ENCODE data around the gene CCDC137.

Gene CCDC137

GRCh38 chr17:81640011-81640410 is 26.5 kb upstream of the CCDC137 start:
- no peaks in the 10 kb centered on the region for H3K27me3 ChIP-seq (ENCODE audit: insufficient read depth, low read length)
- no peak overlapping the region for H3K27ac ChIP-seq (ENCODE audit: low read length)
- no peak overlapping the region for H3K9ac ChIP-seq (ENCODE audit: low read depth, low read length)
- H3K4me1 ChIP-seq (ENCODE audit: insufficient read depth, low read length): no peaks in the 10 kb centered on the region
- no peaks in the 10 kb centered on the region for H3K9me3 ChIP-seq (ENCODE audit: insufficient read depth, low read depth, low read length)
- H3K36me3 ChIP-seq (ENCODE audit: insufficient read depth, low read depth, low read length): no peaks in the 10 kb centered on the region
- H3K4me3 ChIP-seq (ENCODE audit: low read length): no peak overlapping the region

GRCh38 chr17:81641825-81642489 is 24.6 kb upstream of the CCDC137 start:
- Histone ChIP-seq H3K9ac (ENCODE audit: low read depth, low read length) (no peak overlapping the region), H3K27me3 (ENCODE audit: insufficient read depth, low read length) (peaks cover 4% of the 10 kb centered on the region), H3K36me3 (ENCODE audit: insufficient read depth, low read depth, low read length) (no peaks in the 10 kb centered on the region), H3K9me3 (ENCODE audit: insufficient read depth, low read depth, low read length) (no peaks in the 10 kb centered on the region), H3K4me1 (ENCODE audit: insufficient read depth, low read length) (no peaks in the 10 kb centered on the region), H3K27ac (ENCODE audit: low read length) (no peak overlapping the region), H3K4me3 (ENCODE audit: low read length) (no peak overlapping the region)

- Histone ChIP-seq H3K4me1 (ENCODE audit: insufficient read depth, low read length) (no peaks in the 10 kb centered on the region), H3K27me3 (ENCODE audit: insufficient read depth, low read length) (peaks cover 29% of the 10 kb centered on the region), H3K9ac (ENCODE audit: low read depth, low read length) (no peak overlapping the region), H3K9me3 (ENCODE audit: insufficient read depth, low read depth, low read length) (no peaks in the 10 kb centered on the region), H3K36me3 (ENCODE audit: insufficient read depth, low read depth, low read length) (no peaks in the 10 kb centered on the region), H3K4me3 (ENCODE audit: low read length) (no peak overlapping the region), H3K27ac (ENCODE audit: low read length) (no peak overlapping the region)
These were observed 22.0 kb upstream of the CCDC137 start for GRCh38 chr17:81644496-81644895.

- no peak overlapping the region for H3K27ac ChIP-seq (ENCODE audit: low read length)
- no peaks in the 10 kb centered on the region for H3K36me3 ChIP-seq (ENCODE audit: insufficient read depth, low read depth, low read length)
- no peak overlapping the region for H3K4me3 ChIP-seq (ENCODE audit: low read length)
- H3K9me3 ChIP-seq (ENCODE audit: insufficient read depth, low read depth, low read length): no peaks in the 10 kb centered on the region
- peaks cover 37% of the 10 kb centered on the region for H3K27me3 ChIP-seq (ENCODE audit: insufficient read depth, low read length)
- H3K4me1 ChIP-seq (ENCODE audit: insufficient read depth, low read length): no peaks in the 10 kb centered on the region
- H3K9ac ChIP-seq (ENCODE audit: low read depth, low read length): no peak overlapping the region
These were observed 21.3 kb upstream of the CCDC137 start for GRCh38 chr17:81644976-81645952.

GRCh38 chr17:81646869-81647600 is 19.5 kb upstream of the CCDC137 start:
- Histone ChIP-seq H3K9me3 (ENCODE audit: insufficient read depth, low read depth, low read length) (no peaks in the 10 kb centered on the region), H3K4me1 (ENCODE audit: insufficient read depth, low read length) (no peaks in the 10 kb centered on the region), H3K27ac (ENCODE audit: low read length) (no peak overlapping the region), H3K4me3 (ENCODE audit: low read length) (no peak overlapping the region), H3K36me3 (ENCODE audit: insufficient read depth, low read depth, low read length) (no peaks in the 10 kb centered on the region), H3K27me3 (ENCODE audit: insufficient read depth, low read length) (peaks cover 37% of the 10 kb centered on the region), H3K9ac (ENCODE audit: low read depth, low read length) (no peak overlapping the region)

- no peaks in the 10 kb centered on the region for H3K4me1 ChIP-seq (ENCODE audit: insufficient read depth, low read length)
- no peaks in the 10 kb centered on the region for H3K36me3 ChIP-seq (ENCODE audit: insufficient read depth, low read depth, low read length)
- H3K4me3 ChIP-seq (ENCODE audit: low read length): peak overlapping the region; percentile 47
- H3K9ac ChIP-seq (ENCODE audit: low read depth, low read length): no peak overlapping the region
- peaks cover 37% of the 10 kb centered on the region for H3K27me3 ChIP-seq (ENCODE audit: insufficient read depth, low read length)
- no peak overlapping the region for H3K27ac ChIP-seq (ENCODE audit: low read length)
- no peaks in the 10 kb centered on the region for H3K9me3 ChIP-seq (ENCODE audit: insufficient read depth, low read depth, low read length)
These were observed 18.9 kb upstream of the CCDC137 start for GRCh38 chr17:81647640-81648012.

- H3K9ac ChIP-seq (ENCODE audit: low read depth, low read length): no peak overlapping the region
These were observed 18.4 kb upstream of the CCDC137 start for GRCh38 chr17:81648013-81648706.

GRCh38 chr17:81648707-81649085 is 17.8 kb upstream of the CCDC137 start:
- no peak overlapping the region for H3K9ac ChIP-seq (ENCODE audit: low read depth, low read length)
- H3K36me3 ChIP-seq (ENCODE audit: insufficient read depth, low read depth, low read length): no peaks in the 10 kb centered on the region
- H3K4me3 ChIP-seq (ENCODE audit: low read length): peak overlapping the region; percentile 63; the same call in 1 of the 2 replicates

More at GRCh38 chr17:81648013-81648706, 18.4 kb upstream of the CCDC137 start:
- Histone ChIP-seq H3K27me3 (ENCODE audit: insufficient read depth, low read length) (peaks cover 37% of the 10 kb centered on the region), H3K4me1 (ENCODE audit: insufficient read depth, low read length) (peaks cover 2% of the 10 kb centered on the region; the same call in 1 of the 2 replicates), H3K36me3 (ENCODE audit: insufficient read depth, low read depth, low read length) (no peaks in the 10 kb centered on the region), H3K4me3 (ENCODE audit: low read length) (peak overlapping the region; percentile 63; the same call in 1 of the 2 replicates), H3K9me3 (ENCODE audit: insufficient read depth, low read depth, low read length) (no peaks in the 10 kb centered on the region), H3K27ac (ENCODE audit: low read length) (no peak overlapping the region)

GRCh38 chr17:81650951-81651350 is 15.6 kb upstream of the CCDC137 start:
- H3K27me3 ChIP-seq (ENCODE audit: insufficient read depth, low read length): peaks cover 37% of the 10 kb centered on the region
- H3K9ac ChIP-seq (ENCODE audit: low read depth, low read length): no peak overlapping the region
- H3K27ac ChIP-seq (ENCODE audit: low read length): no peak overlapping the region
- H3K36me3 ChIP-seq (ENCODE audit: insufficient read depth, low read depth, low read length): no peaks in the 10 kb centered on the region
- peaks cover 7% of the 10 kb centered on the region; the same call in 1 of the 2 replicates for H3K4me1 ChIP-seq (ENCODE audit: insufficient read depth, low read length)
- H3K9me3 ChIP-seq (ENCODE audit: insufficient read depth, low read depth, low read length): no peaks in the 10 kb centered on the region
- H3K4me3 ChIP-seq (ENCODE audit: low read length): no peak overlapping the region

More at GRCh38 chr17:81648707-81649085, 17.8 kb upstream of the CCDC137 start:
- Histone ChIP-seq H3K9me3 (ENCODE audit: insufficient read depth, low read depth, low read length) (no peaks in the 10 kb centered on the region), H3K27ac (ENCODE audit: low read length) (no peak overlapping the region), H3K4me1 (ENCODE audit: insufficient read depth, low read length) (peaks cover 7% of the 10 kb centered on the region; the same call in 1 of the 2 replicates), H3K27me3 (ENCODE audit: insufficient read depth, low read length) (peaks cover 37% of the 10 kb centered on the region)

- H3K27ac ChIP-seq (ENCODE audit: low read length): no peak overlapping the region
- H3K27me3 ChIP-seq (ENCODE audit: insufficient read depth, low read length): peaks cover 36% of the 10 kb centered on the region
- no peak overlapping the region for H3K9ac ChIP-seq (ENCODE audit: low read depth, low read length)
- no peak overlapping the region for H3K4me3 ChIP-seq (ENCODE audit: low read length)
- no peaks in the 10 kb centered on the region for H3K9me3 ChIP-seq (ENCODE audit: insufficient read depth, low read depth, low read length)
- no peaks in the 10 kb centered on the region for H3K36me3 ChIP-seq (ENCODE audit: insufficient read depth, low read depth, low read length)
- peaks cover 7% of the 10 kb centered on the region; the same call in 1 of the 2 replicates for H3K4me1 ChIP-seq (ENCODE audit: insufficient read depth, low read length)
These were observed 14.8 kb upstream of the CCDC137 start for GRCh38 chr17:81651692-81652091.

All from iPS-20b (cell line).